GM23338 (cell line): ENCODE results near the gene MARF1. TPM values are rescaled to one million over a fixed set of nuclear protein-coding genes. Genes with fewer than 3 reads are reported as not detected.

Source experiments
- ATAC-seq: fragments of 200-7000 bp; cut with Tn5 transposase; 3 replicates; pipeline ENCODE4 v1.9.1; 2020
- DNase-seq: peaks from one replicate; pipeline ENCODE4 v3.0.0-alpha.2; 2015; ENCODE audit warnings: low spot score
- H2AFZ ChIP-seq: fragments of 200-600 bp; sonication (generic); 2 replicates; pipeline ENCODE4 v1.8.0; 2016; ENCODE audit warnings: antibody characterized with exemption, mild to moderate bottlenecking, moderate library complexity
- H3F3A ChIP-seq: fragments of 200-600 bp; sonication (generic); replicated peaks from 2 replicates; pipeline ENCODE4 v1.8.0; 2017; ENCODE audit warnings: antibody characterized with exemption, mixed run types, low read depth
- H3K27ac ChIP-seq: fragments of 200-600 bp; sonication (generic); 2 replicates; pipeline ENCODE4 v1.6.1; 2016; ENCODE audit warnings: low read depth
- H3K27me3 ChIP-seq: fragments of 200-600 bp; sonication (generic); 2 replicates; pipeline ENCODE4 v1.8.0; 2016; ENCODE audit warnings: mild to moderate bottlenecking, mixed run types, moderate library complexity; ENCODE audit not compliant: insufficient read depth
- H3K36me3 ChIP-seq: fragments of 200-600 bp; sonication (generic); 2 replicates; pipeline ENCODE4 v1.8.0; 2016; ENCODE audit warnings: mild to moderate bottlenecking; ENCODE audit not compliant: insufficient read depth
- H3K4me1 ChIP-seq: fragments of 200-600 bp; sonication (generic); 2 replicates; pipeline ENCODE4 v1.8.0; 2016; ENCODE audit warnings: mild to moderate bottlenecking, moderate library complexity; ENCODE audit not compliant: insufficient read depth
- H3K4me2 ChIP-seq: fragments of 200-600 bp; sonication (generic); 2 replicates; pipeline ENCODE4 v1.7.1; 2017; ENCODE audit warnings: mixed run types
- H3K4me3 ChIP-seq: fragments of 200-600 bp; sonication (generic); 2 replicates; pipeline ENCODE4 v1.6.1; 2016; ENCODE audit warnings: mixed run types
- H3K79me2 ChIP-seq: fragments of 200-600 bp; sonication (generic); replicated peaks from 2 replicates; pipeline ENCODE4 v1.8.0; 2017; ENCODE audit warnings: mild to moderate bottlenecking; ENCODE audit not compliant: insufficient read depth
- H3K9me2 ChIP-seq: fragments of 200-600 bp; sonication (generic); 2 replicates; pipeline ENCODE4 v1.8.0; 2017; ENCODE audit not compliant: insufficient read depth
- H4K20me1 ChIP-seq: fragments of 200-600 bp; sonication (generic); replicated peaks from 2 replicates; pipeline ENCODE4 v1.8.0; 2017; ENCODE audit warnings: mild to moderate bottlenecking; ENCODE audit not compliant: insufficient read depth
- H3K27ac Mint-ChIP-seq: 2 replicates; pipeline ENCODE4 v1.8.0; 2020; ENCODE audit warnings: inconsistent platforms, mild to moderate bottlenecking, moderate library complexity, mixed read lengths
- H3K27me3 Mint-ChIP-seq: 3 replicates; pipeline ENCODE4 v1.8.0; 2022; ENCODE audit warnings: low read depth, mild to moderate bottlenecking, moderate library complexity, mixed read lengths, inconsistent platforms; ENCODE audit not compliant: insufficient read depth, poor library complexity
- H3K36me3 Mint-ChIP-seq: 3 replicates; pipeline ENCODE4 v1.8.0; 2021; ENCODE audit warnings: low read depth, mild to moderate bottlenecking, inconsistent platforms, moderate library complexity, mixed read lengths
- H3K4me1 Mint-ChIP-seq: 3 replicates; pipeline ENCODE4 v1.8.0; 2020; ENCODE audit warnings: mild to moderate bottlenecking, inconsistent platforms, mixed read lengths
- H3K4me3 Mint-ChIP-seq: 3 replicates; pipeline ENCODE4 v1.8.0; 2021; ENCODE audit warnings: moderate library complexity, mild to moderate bottlenecking, inconsistent platforms, mixed read lengths
- H3K9me3 Mint-ChIP-seq: 3 replicates; pipeline ENCODE4 v1.8.0; 2020; ENCODE audit warnings: moderate library complexity, mild to moderate bottlenecking, inconsistent platforms, mixed read lengths
- EZH2phosphoT487 ChIP-seq: fragments of 200-600 bp; sonication (generic); IDR thresholded peaks from one replicate; pipeline ENCODE4 v1.8.1; 2018; ENCODE audit warnings: antibody characterized with exemption; ENCODE audit not compliant: unreplicated experiment
- JUNB ChIP-seq: IDR thresholded peaks from one replicate; pipeline ENCODE4 v1.6.1; 2016; ENCODE audit warnings: antibody characterized with exemption; ENCODE audit not compliant: unreplicated experiment
- NANOG ChIP-seq: IDR thresholded peaks from 2 replicates; pipeline ENCODE4 v1.6.1; 2016; ENCODE audit warnings: antibody characterized with exemption, borderline replicate concordance
- POLR2AphosphoS5 ChIP-seq: IDR thresholded peaks from 2 replicates; pipeline ENCODE4 v1.6.1; 2016; ENCODE audit warnings: antibody characterized with exemption, low read depth
- ZNF114 ChIP-seq: fragments of 250-450 bp; sonication (Bioruptor Pico); IDR thresholded peaks from 2 replicates; pipeline ENCODE4 v1.5.0; 2020; ENCODE audit warnings: mild to moderate bottlenecking, moderate library complexity
- ZNF331 ChIP-seq: fragments of 250-450 bp; sonication (Bioruptor Pico); IDR thresholded peaks from 2 replicates; pipeline ENCODE4 v1.5.0; 2020; ENCODE audit warnings: low read depth, mild to moderate bottlenecking, moderate library complexity
- polyA plus RNA-seq: library from polyadenylated mRNA; unstranded; fragments of >200 nt; fragmentation: Nextera tagmentation; extraction: Ambion mirVana; gene quantifications from 2 replicates; pipeline ENCODE4 v1.2.1, GENCODE V29; 2016
- total RNA-seq: library from RNA; depleted of rRNA; stranded (reverse); fragments of >200 nt; shearing (Covaris generic); gene quantifications from 2 replicates; pipeline ENCODE4 v1.2.3, GENCODE V29; 2014
- TF ChIP-seq, protein P1 (sequence below): IDR thresholded peaks from 2 replicates; pipeline ENCODE4 v1.6.1; 2016; ENCODE audit warnings: antibody characterized with exemption
- TF ChIP-seq, protein P2 (sequence below): IDR thresholded peaks from one replicate; pipeline ENCODE4 v1.6.1; 2018; ENCODE audit warnings: antibody characterized with exemption; ENCODE audit not compliant: unreplicated experiment

Gene MARF1
- total and polyA plus RNA-seq, 2 experiments from 2014 or later = 8.3 to 16.0 TPM

DNA sequence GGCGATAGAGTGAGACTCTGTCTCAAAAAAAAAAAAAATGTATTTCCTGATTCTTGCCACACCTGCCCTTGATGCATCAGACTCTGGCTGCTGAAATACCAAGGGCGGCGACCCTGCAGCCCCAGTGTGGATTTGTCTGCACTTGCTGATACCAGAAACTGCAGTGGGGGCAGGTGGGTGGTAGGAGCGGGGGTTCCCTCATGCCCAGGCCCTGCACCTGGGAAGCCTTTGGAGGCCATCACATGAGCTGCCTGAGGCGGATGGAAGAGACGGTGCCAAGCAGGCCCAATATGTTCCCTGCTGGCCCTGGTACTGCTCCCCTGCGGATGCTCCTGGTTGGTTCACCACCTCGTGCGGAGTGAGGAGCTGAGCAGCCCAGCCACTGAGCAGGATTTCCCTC, 50.6 kb downstream of the MARF1 start:
- Histone ChIP-seq H3K4me3 (no peak overlapping the region), H3K79me2 (no peaks in the 10 kb centered on the region), H3F3A (no peaks in the 10 kb centered on the region), H3K27ac (no peak overlapping the region), H4K20me1 (0 out of 2 replicates have a peak, but pooled peaks cover 5% of the 10 kb centered on the region), H3K4me1 (no peaks in the 10 kb centered on the region), H3K4me2 (no peak overlapping the region), H3K9me2 (no peaks in the 10 kb centered on the region), H3K36me3 (peaks cover 8% of the 10 kb centered on the region; the same call in 1 of the 2 replicates), H2AFZ (no peak overlapping the region), H3K27me3 (no peaks in the 10 kb centered on the region)
- H3K4me1 Mint-ChIP-seq = no peaks in the 10 kb centered on the region
- H3K27ac Mint-ChIP-seq = no peak overlapping the region
- TF ChIP-seq JUNB (no peak), ZNF331 (CRISPR knock-in tag) (no peak), EZH2phosphoT487 (no peak), ZNF114 (CRISPR knock-in tag) (no peak), NANOG (no peak), POLR2AphosphoS5 (no peak)
- TF ChIP-seq, protein P1, sequence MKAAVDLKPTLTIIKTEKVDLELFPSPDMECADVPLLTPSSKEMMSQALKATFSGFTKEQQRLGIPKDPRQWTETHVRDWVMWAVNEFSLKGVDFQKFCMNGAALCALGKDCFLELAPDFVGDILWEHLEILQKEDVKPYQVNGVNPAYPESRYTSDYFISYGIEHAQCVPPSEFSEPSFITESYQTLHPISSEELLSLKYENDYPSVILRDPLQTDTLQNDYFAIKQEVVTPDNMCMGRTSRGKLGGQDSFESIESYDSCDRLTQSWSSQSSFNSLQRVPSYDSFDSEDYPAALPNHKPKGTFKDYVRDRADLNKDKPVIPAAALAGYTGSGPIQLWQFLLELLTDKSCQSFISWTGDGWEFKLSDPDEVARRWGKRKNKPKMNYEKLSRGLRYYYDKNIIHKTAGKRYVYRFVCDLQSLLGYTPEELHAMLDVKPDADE = no peak
- no peak overlapping the region for H3K4me3 Mint-ChIP-seq
- no peak for DNase-seq
- peaks cover 16% of the 10 kb centered on the region for H3K9me3 Mint-ChIP-seq
- ATAC-seq = peak; percentile 43
- peaks cover 39% of the 10 kb centered on the region for H3K36me3 Mint-ChIP-seq
- H3K27me3 Mint-ChIP-seq = peaks cover 3% of the 10 kb centered on the region

- Histone ChIP-seq H3F3A (no peaks in the 10 kb centered on the region), H3K27me3 (no peaks in the 10 kb centered on the region), H3K79me2 (no peaks in the 10 kb centered on the region), H2AFZ (no peak overlapping the region), H3K4me1 (no peaks in the 10 kb centered on the region), H3K36me3 (no peaks in the 10 kb centered on the region), H3K4me3 (no peak overlapping the region), H3K27ac (no peak overlapping the region), H4K20me1 (no peaks in the 10 kb centered on the region), H3K9me2 (no peaks in the 10 kb centered on the region), H3K4me2 (no peak overlapping the region)
- Mint-ChIP-seq H3K27me3 (peaks cover 2% of the 10 kb centered on the region), H3K9me3 (peaks cover 43% of the 10 kb centered on the region), H3K27ac (no peak overlapping the region), H3K4me1 (no peaks in the 10 kb centered on the region), H3K36me3 (peaks cover 74% of the 10 kb centered on the region), H3K4me3 (no peak overlapping the region)
- no peak for ATAC-seq
- DNase-seq = no peak
- TF ChIP-seq, protein P2, sequence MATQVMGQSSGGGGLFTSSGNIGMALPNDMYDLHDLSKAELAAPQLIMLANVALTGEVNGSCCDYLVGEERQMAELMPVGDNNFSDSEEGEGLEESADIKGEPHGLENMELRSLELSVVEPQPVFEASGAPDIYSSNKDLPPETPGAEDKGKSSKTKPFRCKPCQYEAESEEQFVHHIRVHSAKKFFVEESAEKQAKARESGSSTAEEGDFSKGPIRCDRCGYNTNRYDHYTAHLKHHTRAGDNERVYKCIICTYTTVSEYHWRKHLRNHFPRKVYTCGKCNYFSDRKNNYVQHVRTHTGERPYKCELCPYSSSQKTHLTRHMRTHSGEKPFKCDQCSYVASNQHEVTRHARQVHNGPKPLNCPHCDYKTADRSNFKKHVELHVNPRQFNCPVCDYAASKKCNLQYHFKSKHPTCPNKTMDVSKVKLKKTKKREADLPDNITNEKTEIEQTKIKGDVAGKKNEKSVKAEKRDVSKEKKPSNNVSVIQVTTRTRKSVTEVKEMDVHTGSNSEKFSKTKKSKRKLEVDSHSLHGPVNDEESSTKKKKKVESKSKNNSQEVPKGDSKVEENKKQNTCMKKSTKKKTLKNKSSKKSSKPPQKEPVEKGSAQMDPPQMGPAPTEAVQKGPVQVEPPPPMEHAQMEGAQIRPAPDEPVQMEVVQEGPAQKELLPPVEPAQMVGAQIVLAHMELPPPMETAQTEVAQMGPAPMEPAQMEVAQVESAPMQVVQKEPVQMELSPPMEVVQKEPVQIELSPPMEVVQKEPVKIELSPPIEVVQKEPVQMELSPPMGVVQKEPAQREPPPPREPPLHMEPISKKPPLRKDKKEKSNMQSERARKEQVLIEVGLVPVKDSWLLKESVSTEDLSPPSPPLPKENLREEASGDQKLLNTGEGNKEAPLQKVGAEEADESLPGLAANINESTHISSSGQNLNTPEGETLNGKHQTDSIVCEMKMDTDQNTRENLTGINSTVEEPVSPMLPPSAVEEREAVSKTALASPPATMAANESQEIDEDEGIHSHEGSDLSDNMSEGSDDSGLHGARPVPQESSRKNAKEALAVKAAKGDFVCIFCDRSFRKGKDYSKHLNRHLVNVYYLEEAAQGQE = no peak
Measured at GRCh38 chr16:15587152-15587825, 55.7 kb downstream of the MARF1 start.
